Measurements from ENCODE around the gene CRAT.

Gene CRAT

DNA sequence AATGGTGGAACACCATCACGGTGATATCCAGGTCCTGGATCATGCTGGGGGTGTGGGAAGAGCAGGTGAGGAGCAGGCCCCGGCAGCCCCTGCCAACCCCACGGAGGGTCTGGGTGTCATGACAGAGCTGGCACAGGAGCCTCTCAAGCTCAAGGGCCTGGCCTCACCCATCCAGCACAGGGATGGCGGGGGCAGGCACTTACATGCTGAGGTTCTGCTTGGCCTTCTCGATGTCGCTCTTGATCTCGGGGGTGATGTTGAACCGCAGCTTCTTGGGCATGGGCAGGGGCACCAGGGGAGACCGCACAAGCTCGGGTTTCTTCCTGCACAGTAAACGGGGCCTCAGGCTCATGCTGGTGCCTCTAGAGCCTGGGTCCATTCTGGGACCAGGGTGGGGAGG lies 12.3 kb downstream of the CRAT start:
- Mint-ChIP-seq H3K36me3 (ENCODE audit: low read depth) (no peaks in the 10 kb centered on the region), H3K9me3 (no peaks in the 10 kb centered on the region), H3K27ac (no peak overlapping the region), H3K4me1 (peaks cover 15% of the 10 kb centered on the region), H3K27me3 (ENCODE audit: low read depth, poor library complexity) (no peaks in the 10 kb centered on the region), H3K4me3 (no peak overlapping the region)
- DNase-seq = no peak
- TF ChIP-seq, protein P1, sequence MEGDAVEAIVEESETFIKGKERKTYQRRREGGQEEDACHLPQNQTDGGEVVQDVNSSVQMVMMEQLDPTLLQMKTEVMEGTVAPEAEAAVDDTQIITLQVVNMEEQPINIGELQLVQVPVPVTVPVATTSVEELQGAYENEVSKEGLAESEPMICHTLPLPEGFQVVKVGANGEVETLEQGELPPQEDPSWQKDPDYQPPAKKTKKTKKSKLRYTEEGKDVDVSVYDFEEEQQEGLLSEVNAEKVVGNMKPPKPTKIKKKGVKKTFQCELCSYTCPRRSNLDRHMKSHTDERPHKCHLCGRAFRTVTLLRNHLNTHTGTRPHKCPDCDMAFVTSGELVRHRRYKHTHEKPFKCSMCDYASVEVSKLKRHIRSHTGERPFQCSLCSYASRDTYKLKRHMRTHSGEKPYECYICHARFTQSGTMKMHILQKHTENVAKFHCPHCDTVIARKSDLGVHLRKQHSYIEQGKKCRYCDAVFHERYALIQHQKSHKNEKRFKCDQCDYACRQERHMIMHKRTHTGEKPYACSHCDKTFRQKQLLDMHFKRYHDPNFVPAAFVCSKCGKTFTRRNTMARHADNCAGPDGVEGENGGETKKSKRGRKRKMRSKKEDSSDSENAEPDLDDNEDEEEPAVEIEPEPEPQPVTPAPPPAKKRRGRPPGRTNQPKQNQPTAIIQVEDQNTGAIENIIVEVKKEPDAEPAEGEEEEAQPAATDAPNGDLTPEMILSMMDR (IDR thresholded peaks at IDR 0.05) = no peak

DNA sequence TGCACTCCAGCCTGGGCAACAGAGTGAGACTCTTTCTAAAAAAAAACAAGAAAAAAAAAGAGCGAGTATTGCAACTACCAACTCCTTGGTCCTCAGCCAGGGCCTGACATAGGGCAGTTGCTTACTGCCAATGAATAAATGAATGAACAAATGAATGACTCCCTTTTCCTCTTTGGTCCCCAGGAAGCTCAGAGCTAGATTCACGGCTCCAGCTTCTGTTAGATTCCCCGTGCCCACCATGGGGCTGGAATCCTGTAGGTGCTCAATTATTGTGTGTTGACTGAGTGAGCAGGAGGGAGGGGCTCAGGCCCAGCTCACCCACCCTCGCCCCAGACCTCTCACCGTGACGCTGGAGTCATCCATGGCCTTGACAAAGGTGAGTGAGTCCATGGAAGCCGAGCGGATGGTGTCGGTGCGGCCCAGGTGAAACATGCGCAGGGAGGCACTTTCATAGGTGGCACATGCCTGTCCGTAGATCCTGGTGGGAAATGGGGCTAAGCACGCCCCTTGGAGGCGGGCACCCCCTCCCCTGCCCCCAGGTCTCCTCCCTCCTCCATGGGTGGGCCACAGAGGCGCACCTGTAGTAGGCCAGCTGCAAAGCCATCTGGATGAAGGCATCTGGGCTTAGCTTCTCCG lies 12.8 kb downstream of the CRAT start:
- Mint-ChIP-seq H3K36me3 (ENCODE audit: low read depth) (no peaks in the 10 kb centered on the region), H3K4me3 (no peak overlapping the region), H3K27ac (no peak overlapping the region), H3K9me3 (no peaks in the 10 kb centered on the region), H3K4me1 (peaks cover 15% of the 10 kb centered on the region), H3K27me3 (ENCODE audit: low read depth, poor library complexity) (no peaks in the 10 kb centered on the region)
- TF ChIP-seq, protein P1 (IDR thresholded peaks at IDR 0.05) = no peak
- DNase-seq = no peak

DNA sequence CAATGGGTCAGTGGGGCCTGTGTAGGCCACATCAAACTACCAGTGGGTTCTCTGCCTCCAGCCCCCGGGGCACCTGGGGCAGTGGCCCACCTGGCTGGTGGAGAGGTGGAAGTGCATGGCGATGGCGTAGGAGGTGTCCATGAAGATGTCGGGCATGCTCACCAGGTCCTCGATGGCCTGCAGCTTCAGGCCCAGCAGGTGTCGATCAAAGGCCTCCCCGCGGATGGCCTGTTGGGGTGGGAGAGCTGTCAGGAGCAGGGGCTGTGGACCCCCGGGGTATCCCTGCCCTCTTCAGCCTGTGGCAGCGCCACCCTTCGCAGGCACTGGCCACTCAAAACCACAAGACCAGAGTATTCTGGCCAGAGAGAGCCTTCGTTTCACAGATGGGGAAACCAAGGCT lies 14.7 kb downstream of the CRAT start:
- H3K4me1 Mint-ChIP-seq = peaks cover 8% of the 10 kb centered on the region

DNA sequence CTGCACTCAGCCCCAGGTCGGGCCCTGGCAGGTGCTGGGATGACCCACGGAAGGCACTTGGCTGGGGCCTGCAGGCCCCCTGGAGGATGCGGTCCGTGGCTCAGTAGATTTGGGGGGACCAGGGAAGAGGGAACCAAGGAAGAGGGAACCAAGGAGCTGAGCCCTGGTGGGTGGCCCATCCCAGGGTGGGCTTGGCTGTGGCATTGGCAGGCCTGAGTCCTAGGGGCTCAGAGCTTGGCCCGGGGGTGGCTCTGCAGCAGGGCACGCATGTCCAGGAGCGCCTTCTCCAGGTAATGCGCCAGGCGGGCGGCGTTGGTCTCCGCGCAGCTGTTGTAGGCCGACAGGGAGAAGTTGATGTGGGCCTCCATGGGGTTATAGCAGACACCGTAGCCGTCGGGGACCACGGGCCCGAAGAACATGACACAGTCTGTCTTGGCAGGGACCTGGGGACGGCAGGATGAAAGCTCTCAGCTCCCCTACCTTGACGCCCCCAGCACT lies 15.4 kb downstream of the CRAT start:
- TF ChIP-seq, protein P1 (IDR thresholded peaks at IDR 0.05) = no peak
- H3K27ac Mint-ChIP-seq = no peak overlapping the region
- H3K4me1 Mint-ChIP-seq = peaks cover 14% of the 10 kb centered on the region
- H3K9me3 Mint-ChIP-seq = no peaks in the 10 kb centered on the region
- H3K4me3 Mint-ChIP-seq = no peak overlapping the region
- no peaks in the 10 kb centered on the region for H3K27me3 Mint-ChIP-seq (ENCODE audit: low read depth, poor library complexity)
- peaks cover under 1% of the 10 kb centered on the region for H3K36me3 Mint-ChIP-seq (ENCODE audit: low read depth)
- no peak for DNase-seq

More for the DNA sequence above, 14.7 kb downstream of the CRAT start:
- TF ChIP-seq, protein P1 (IDR thresholded peaks at IDR 0.05) = no peak
- Mint-ChIP-seq H3K27ac (no peak overlapping the region), H3K27me3 (ENCODE audit: low read depth, poor library complexity) (no peaks in the 10 kb centered on the region), H3K36me3 (ENCODE audit: low read depth) (no peaks in the 10 kb centered on the region), H3K4me3 (no peak overlapping the region), H3K9me3 (no peaks in the 10 kb centered on the region)
- DNase-seq = no peak

DNA sequence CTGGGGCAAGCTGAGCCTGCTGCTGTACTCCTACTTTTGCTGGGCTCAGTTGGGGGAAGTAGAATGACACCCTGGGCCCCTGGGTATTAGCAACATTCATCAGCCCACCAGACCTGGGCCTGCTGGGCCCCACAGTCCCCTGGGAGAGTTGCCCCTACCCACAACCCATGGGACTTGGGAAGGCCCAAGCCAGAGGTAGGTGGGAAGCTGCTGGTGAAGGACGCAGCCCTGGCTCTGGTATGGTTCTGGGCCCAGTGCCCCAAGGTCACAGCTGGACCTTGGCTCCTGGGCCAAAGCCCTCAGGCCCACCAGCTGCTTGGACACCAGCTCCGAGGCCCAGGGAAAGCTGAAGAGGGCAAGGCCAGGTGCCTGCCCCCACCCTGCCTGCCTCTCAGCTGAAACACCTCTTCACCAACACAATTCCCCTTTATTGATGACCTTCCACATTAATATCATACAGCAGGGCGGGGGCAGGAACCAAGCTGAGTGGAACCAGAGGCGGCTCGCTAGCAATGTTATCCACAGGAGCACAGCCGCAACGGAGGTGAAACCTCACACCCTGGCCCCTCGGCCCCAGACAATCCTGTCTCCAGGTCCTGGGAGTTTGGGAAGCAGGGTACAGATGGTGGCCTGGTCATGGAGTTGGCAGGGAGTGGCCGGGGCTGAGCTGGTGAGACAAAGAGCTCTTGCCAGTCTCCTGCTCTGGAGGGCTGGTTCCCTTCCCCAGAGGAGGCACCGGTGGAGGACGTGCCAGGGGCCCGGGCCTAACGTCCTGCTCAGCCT lies 16.0 kb downstream of the CRAT start:
- TF ChIP-seq, protein P1 (IDR thresholded peaks at IDR 0.05) = no peak

More for the DNA sequence above, 16.0 kb downstream of the CRAT start:
- peaks cover 16% of the 10 kb centered on the region for H3K4me1 Mint-ChIP-seq
- no peak for DNase-seq
- peak overlapping the region; percentile 84 for H3K27ac Mint-ChIP-seq
- peaks cover 7% of the 10 kb centered on the region for H3K36me3 Mint-ChIP-seq (ENCODE audit: low read depth)
- no peaks in the 10 kb centered on the region for H3K9me3 Mint-ChIP-seq
- no peak overlapping the region for H3K4me3 Mint-ChIP-seq
- H3K27me3 Mint-ChIP-seq (ENCODE audit: low read depth, poor library complexity) = no peaks in the 10 kb centered on the region

Measured in nephron progenitor cell (in vitro differentiated cells).